ENCODE results near the gene KRTAP4-9.
"Not testable (repeated sequence)": the region's sequence is repeated elsewhere in the genome, so short reads cannot be mapped to it uniquely, and the experiment has no call there.

KRTAP4-9 gene

DNA sequence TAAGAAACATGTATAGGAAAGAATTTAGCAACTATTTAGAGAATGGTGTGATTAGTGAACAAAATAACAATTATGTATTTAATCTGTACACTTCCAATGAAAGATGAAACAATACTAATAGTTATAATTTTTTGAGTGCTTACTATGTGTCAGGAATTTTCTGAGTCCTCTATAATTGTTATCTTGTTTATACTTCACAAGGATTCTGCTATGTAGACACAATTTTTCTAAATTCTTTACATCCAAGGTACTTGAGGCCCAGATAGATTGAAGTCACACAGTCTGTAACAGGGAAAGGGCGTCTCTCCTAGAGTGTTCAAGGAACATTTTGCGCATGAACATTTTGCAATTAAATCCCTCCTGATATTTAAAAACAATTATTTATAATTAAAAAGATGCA lies 19.9 kb downstream of the KRTAP4-9 start:
- peaks cover 0 to 3% (median 0%) of the 10 kb centered on the region in 5 donors for H3K27me3 ChIP-seq (ENCODE audit: control insufficient read depth in 5 of 5, insufficient read depth in 4 of 5, low read length in 5 of 5)
- H3K27ac ChIP-seq (ENCODE audit: low read depth, low read length): no peak overlapping the region
- no peaks in the 10 kb centered on the region for H3K36me3 ChIP-seq (ENCODE audit: control insufficient read depth in 5 of 5, insufficient read depth in 5 of 5, low read length in 5 of 5)
- H3K9me3 ChIP-seq (ENCODE audit: control insufficient read depth in 5 of 5, low read length in 5 of 5): peaks cover 0 to 3% (median 0%) of the 10 kb centered on the region in 5 donors
- peaks cover 0 to 3% (median 0%) of the 10 kb centered on the region in 5 donors for H3K4me1 ChIP-seq (ENCODE audit: control insufficient read depth in 5 of 5, insufficient read depth in 5 of 5, low read length in 5 of 5)
- no peak overlapping the region for H3K4me3 ChIP-seq (ENCODE audit: low read depth in 1 of 5, low read length in 5 of 5)
- H3K9ac ChIP-seq (ENCODE audit: low read length in 5 of 5): no peak overlapping the region

GRCh38 chr17:41126412-41126811 lies 21.2 kb downstream of the KRTAP4-9 start:
- H3K27ac ChIP-seq (ENCODE audit: low read depth, low read length): no peak overlapping the region
- peaks cover 0 to 3% (median 0%) of the 10 kb centered on the region in 5 donors for H3K27me3 ChIP-seq (ENCODE audit: control insufficient read depth in 5 of 5, insufficient read depth in 4 of 5, low read length in 5 of 5)
- H3K9me3 ChIP-seq (ENCODE audit: control insufficient read depth in 5 of 5, low read length in 5 of 5): peaks cover 0 to 3% (median 0%) of the 10 kb centered on the region in 5 donors
- no peak overlapping the region for H3K9ac ChIP-seq (ENCODE audit: low read length in 5 of 5)
- no peaks in the 10 kb centered on the region for H3K4me1 ChIP-seq (ENCODE audit: control insufficient read depth in 5 of 5, insufficient read depth in 5 of 5, low read length in 5 of 5)
- no peaks in the 10 kb centered on the region for H3K36me3 ChIP-seq (ENCODE audit: control insufficient read depth in 5 of 5, insufficient read depth in 5 of 5, low read length in 5 of 5)
- H3K4me3 ChIP-seq (ENCODE audit: low read depth in 1 of 5, low read length in 5 of 5): no peak overlapping the region

DNA sequence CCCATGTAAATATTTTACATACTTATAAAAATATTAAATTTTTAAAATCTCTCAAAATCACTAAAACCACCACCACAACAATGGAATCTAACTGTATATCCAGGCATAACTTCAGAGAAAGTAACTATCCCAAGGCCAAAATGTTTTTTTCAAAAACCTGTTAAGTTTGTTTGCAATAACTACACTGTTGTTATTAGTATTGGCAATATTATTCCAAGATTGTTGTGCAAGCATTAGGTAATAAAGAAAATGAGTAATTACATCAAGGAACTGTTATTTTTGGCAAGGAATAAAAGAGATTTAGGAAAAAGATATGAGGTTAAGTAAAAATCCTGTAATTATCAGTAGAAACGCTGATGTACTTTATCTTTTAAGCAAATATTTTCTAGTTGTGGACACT lies 22.2 kb downstream of the KRTAP4-9 start:
- Histone ChIP-seq H3K9me3 (ENCODE audit: control insufficient read depth in 5 of 5, low read length in 5 of 5) (peaks cover 0 to under 1% (median 0%) of the 10 kb centered on the region in 5 donors), H3K27me3 (ENCODE audit: control insufficient read depth in 5 of 5, insufficient read depth in 4 of 5, low read length in 5 of 5) (no peaks in the 10 kb centered on the region), H3K36me3 (ENCODE audit: control insufficient read depth in 5 of 5, insufficient read depth in 5 of 5, low read length in 5 of 5) (no peaks in the 10 kb centered on the region), H3K4me1 (ENCODE audit: control insufficient read depth in 5 of 5, insufficient read depth in 5 of 5, low read length in 5 of 5) (no peaks in the 10 kb centered on the region), H3K27ac (ENCODE audit: low read depth, low read length) (no peak overlapping the region), H3K9ac (ENCODE audit: low read length in 5 of 5) (no peak overlapping the region), H3K4me3 (ENCODE audit: low read depth in 1 of 5, low read length in 5 of 5) (no peak overlapping the region)

- no peaks in the 10 kb centered on the region for H3K36me3 ChIP-seq (ENCODE audit: control insufficient read depth in 5 of 5, insufficient read depth in 5 of 5, low read length in 5 of 5)
- H3K4me1 ChIP-seq (ENCODE audit: control insufficient read depth in 5 of 5, insufficient read depth in 5 of 5, low read length in 5 of 5): no peaks in the 10 kb centered on the region
- H3K9ac ChIP-seq (ENCODE audit: low read length in 5 of 5): no peak overlapping the region
- H3K4me3 ChIP-seq (ENCODE audit: low read depth in 1 of 5, low read length in 5 of 5): no peak overlapping the region
- H3K27ac ChIP-seq (ENCODE audit: low read depth, low read length): no peak overlapping the region
- no peaks in the 10 kb centered on the region for H3K9me3 ChIP-seq (ENCODE audit: control insufficient read depth in 5 of 5, low read length in 5 of 5)
- no peaks in the 10 kb centered on the region for H3K27me3 ChIP-seq (ENCODE audit: control insufficient read depth in 5 of 5, insufficient read depth in 4 of 5, low read length in 5 of 5)
Observed at GRCh38 chr17:41131979-41132378, 26.8 kb downstream of the KRTAP4-9 start.

DNA sequence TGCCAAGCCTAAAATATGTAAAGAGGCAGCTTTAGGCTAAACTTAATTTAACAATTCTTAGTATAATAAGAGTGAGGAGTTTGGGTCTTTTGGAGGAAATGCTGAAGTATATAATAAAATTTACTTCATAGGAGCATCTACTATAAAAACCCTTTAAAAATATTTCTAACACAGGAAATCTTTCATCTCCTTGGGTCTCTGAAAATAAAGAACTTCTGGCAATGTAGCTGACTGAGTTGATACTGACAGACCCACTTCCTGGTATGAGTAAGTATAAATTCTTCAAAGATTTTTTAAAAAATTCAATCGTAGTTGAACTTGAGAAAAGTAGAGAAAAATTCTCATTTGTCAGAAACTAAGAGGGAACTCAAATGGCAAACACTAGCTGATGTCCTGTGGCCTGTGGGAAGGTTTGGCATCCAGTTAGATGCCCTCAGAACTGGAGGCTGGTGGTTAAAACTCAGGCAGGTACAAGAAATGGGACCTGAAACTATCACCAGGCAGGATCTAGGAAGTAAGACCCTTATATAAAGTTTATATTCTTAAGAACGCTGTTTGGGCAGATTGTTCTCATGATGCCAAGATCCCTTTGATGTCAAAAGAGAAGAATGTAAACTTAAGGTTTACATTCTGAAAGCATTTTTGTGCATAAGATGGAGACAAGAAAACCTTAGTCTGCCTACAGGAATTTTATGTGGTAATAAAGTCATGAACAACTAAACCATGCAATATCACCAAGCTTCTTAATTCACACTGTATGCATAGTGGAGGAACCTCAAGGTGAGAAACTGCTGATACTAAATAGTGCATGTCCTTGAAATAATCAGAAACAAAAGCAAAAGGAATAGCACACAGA lies 28.9 kb downstream of the KRTAP4-9 start:
- Histone ChIP-seq H3K36me3 (ENCODE audit: control insufficient read depth in 5 of 5, insufficient read depth in 5 of 5, low read length in 5 of 5) (no peaks in the 10 kb centered on the region), H3K4me3 (ENCODE audit: low read depth in 1 of 5, low read length in 5 of 5) (no peak overlapping the region), H3K27ac (ENCODE audit: low read depth, low read length) (no peak overlapping the region), H3K9me3 (ENCODE audit: control insufficient read depth in 5 of 5, low read length in 5 of 5) (peaks cover 0 to 3% (median 0%) of the 10 kb centered on the region in 5 donors), H3K4me1 (ENCODE audit: control insufficient read depth in 5 of 5, insufficient read depth in 5 of 5, low read length in 5 of 5) (no peaks in the 10 kb centered on the region), H3K9ac (ENCODE audit: low read length in 5 of 5) (no peak overlapping the region), H3K27me3 (ENCODE audit: control insufficient read depth in 5 of 5, insufficient read depth in 4 of 5, low read length in 5 of 5) (no peaks in the 10 kb centered on the region)

DNA sequence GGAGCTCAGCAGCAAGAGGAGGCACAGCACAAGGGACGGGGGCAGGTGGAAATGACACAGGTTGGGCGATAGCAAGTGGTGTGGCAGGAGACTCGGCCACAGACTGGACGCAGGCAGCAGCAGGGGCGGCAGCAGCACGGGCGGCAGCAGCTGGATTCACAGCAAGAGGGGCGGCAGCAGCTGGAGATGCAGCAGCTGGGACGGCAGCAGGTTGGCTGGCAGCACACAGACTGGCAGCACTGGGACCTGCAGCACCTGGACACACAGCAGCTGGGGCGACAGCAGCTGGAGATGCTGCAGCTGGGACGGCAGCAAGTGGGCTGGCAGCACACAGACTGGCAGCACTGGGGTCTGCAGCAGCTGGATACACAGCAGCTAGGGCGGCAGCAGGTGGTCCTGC lies 34.7 kb downstream of the KRTAP4-9 start:
- H3K36me3 ChIP-seq (ENCODE audit: control insufficient read depth in 5 of 5, insufficient read depth in 5 of 5, low read length in 5 of 5); H3K9ac ChIP-seq (ENCODE audit: low read length in 5 of 5): not testable (repeated sequence)
- H3K9me3 ChIP-seq (ENCODE audit: control insufficient read depth in 5 of 5, low read length in 5 of 5): peaks cover 3 to 21% (median 14%) of the 10 kb centered on the region in 5 donors

GRCh38 chr17:41140360-41141131 lies 35.4 kb downstream of the KRTAP4-9 start, which contains the start of gene KRTAP4-6:
TSS of gene KRTAP4-6 (minus strand) at chr17:41140544. CDS start at chr17:41140487, 57 bp downstream.
- Histone ChIP-seq H3K36me3 (ENCODE audit: control insufficient read depth in 5 of 5, insufficient read depth in 5 of 5, low read length in 5 of 5) (no peaks in the 10 kb centered on the region), H3K4me1 (ENCODE audit: control insufficient read depth in 5 of 5, insufficient read depth in 5 of 5, low read length in 5 of 5) (no peaks in the 10 kb centered on the region), H3K4me3 (ENCODE audit: low read depth in 1 of 5, low read length in 5 of 5) (no peak within 1 kb of the TSS), H3K9me3 (ENCODE audit: control insufficient read depth in 5 of 5, low read length in 5 of 5) (peaks cover 3 to 21% (median 14%) of the 10 kb centered on the region in 5 donors), H3K9ac (ENCODE audit: low read length in 5 of 5) (no peak within 1 kb of the TSS), H3K27me3 (ENCODE audit: control insufficient read depth in 5 of 5, insufficient read depth in 4 of 5, low read length in 5 of 5) (peaks cover 0 to 4% (median 0%) of the 10 kb centered on the region in 5 donors), H3K27ac (ENCODE audit: low read depth, low read length) (no peak within 1 kb of the TSS)

More for the DNA sequence above, 34.7 kb downstream of the KRTAP4-9 start:
- not testable (repeated sequence) for H3K4me1 ChIP-seq (ENCODE audit: control insufficient read depth in 5 of 5, insufficient read depth in 5 of 5, low read length in 5 of 5); H3K27ac ChIP-seq (ENCODE audit: low read depth, low read length); H3K27me3 ChIP-seq (ENCODE audit: control insufficient read depth in 5 of 5, insufficient read depth in 4 of 5, low read length in 5 of 5); H3K4me3 ChIP-seq (ENCODE audit: low read depth in 1 of 5, low read length in 5 of 5)

DNA sequence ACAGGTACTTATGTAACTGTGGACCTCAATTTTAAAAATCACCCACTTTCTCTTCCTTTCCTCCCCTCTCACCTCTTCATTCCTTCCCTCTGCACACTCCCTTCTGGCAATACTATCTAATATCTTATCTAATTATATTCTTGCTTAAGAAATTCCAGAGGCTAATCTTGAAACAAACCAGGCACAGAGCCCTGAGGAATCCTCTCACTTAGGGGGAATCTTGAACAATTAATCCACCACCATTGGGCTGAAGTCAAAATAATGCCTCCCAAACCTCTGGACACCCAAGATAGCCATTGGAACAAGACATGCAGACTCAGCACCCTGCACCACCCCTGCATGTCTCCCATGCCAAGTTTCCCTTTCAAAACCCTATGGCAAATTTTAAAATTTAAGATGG lies 36.2 kb downstream of the KRTAP4-9 start:
- no peak overlapping the region for H3K27ac ChIP-seq (ENCODE audit: low read depth, low read length)
- H3K9ac ChIP-seq (ENCODE audit: low read length in 5 of 5): no peak overlapping the region
- peaks cover 0 to 4% (median 0%) of the 10 kb centered on the region in 5 donors for H3K27me3 ChIP-seq (ENCODE audit: control insufficient read depth in 5 of 5, insufficient read depth in 4 of 5, low read length in 5 of 5)
- H3K4me3 ChIP-seq (ENCODE audit: low read depth in 1 of 5, low read length in 5 of 5): no peak overlapping the region
- H3K36me3 ChIP-seq (ENCODE audit: control insufficient read depth in 5 of 5, insufficient read depth in 5 of 5, low read length in 5 of 5): no peaks in the 10 kb centered on the region
- peaks cover 3 to 21% (median 14%) of the 10 kb centered on the region in 5 donors for H3K9me3 ChIP-seq (ENCODE audit: control insufficient read depth in 5 of 5, low read length in 5 of 5)
- no peaks in the 10 kb centered on the region for H3K4me1 ChIP-seq (ENCODE audit: control insufficient read depth in 5 of 5, insufficient read depth in 5 of 5, low read length in 5 of 5)

- H3K27ac ChIP-seq (ENCODE audit: low read depth, low read length): no peak overlapping the region
- no peaks in the 10 kb centered on the region for H3K4me1 ChIP-seq (ENCODE audit: control insufficient read depth in 5 of 5, insufficient read depth in 5 of 5, low read length in 5 of 5)
- H3K9me3 ChIP-seq (ENCODE audit: control insufficient read depth in 5 of 5, low read length in 5 of 5): peaks cover 3 to 18% (median 11%) of the 10 kb centered on the region in 5 donors
- no peak overlapping the region for H3K9ac ChIP-seq (ENCODE audit: low read length in 5 of 5)
- no peak overlapping the region for H3K4me3 ChIP-seq (ENCODE audit: low read depth in 1 of 5, low read length in 5 of 5)
- peaks cover 0 to 4% (median 0%) of the 10 kb centered on the region in 5 donors for H3K27me3 ChIP-seq (ENCODE audit: control insufficient read depth in 5 of 5, insufficient read depth in 4 of 5, low read length in 5 of 5)
- H3K36me3 ChIP-seq (ENCODE audit: control insufficient read depth in 5 of 5, insufficient read depth in 5 of 5, low read length in 5 of 5): no peaks in the 10 kb centered on the region
Observed at GRCh38 chr17:41144846-41145245, 39.7 kb downstream of the KRTAP4-9 start.

DNA sequence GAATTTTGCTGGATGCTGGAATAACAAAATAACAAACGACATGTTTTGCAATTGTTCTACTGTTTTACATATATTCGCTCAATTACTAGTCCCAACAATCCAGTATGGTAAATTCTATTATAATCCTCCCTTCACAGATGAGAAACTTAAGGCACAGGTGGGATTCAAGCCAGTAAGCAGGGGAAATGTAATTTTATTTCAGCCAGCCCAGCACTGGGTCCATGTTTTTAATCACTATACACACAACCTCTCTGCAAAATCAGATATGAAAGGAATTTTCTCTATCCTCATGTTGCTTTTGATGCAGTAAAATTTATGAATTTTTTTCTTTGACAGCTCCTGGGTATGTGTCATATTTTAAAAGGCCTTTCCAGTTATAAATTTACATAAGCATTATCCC lies 40.1 kb downstream of the KRTAP4-9 start:
- H3K27ac ChIP-seq (ENCODE audit: low read depth, low read length): no peak overlapping the region
- H3K9me3 ChIP-seq (ENCODE audit: control insufficient read depth in 5 of 5, low read length in 5 of 5): peaks cover under 1 to 14% (median 8%) of the 10 kb centered on the region in 5 donors
- H3K4me1 ChIP-seq (ENCODE audit: control insufficient read depth in 5 of 5, insufficient read depth in 5 of 5, low read length in 5 of 5): no peaks in the 10 kb centered on the region
- H3K9ac ChIP-seq (ENCODE audit: low read length in 5 of 5): no peak overlapping the region
- no peak overlapping the region for H3K4me3 ChIP-seq (ENCODE audit: low read depth in 1 of 5, low read length in 5 of 5)
- H3K36me3 ChIP-seq (ENCODE audit: control insufficient read depth in 5 of 5, insufficient read depth in 5 of 5, low read length in 5 of 5): no peaks in the 10 kb centered on the region
- peaks cover 0 to 5% (median 0%) of the 10 kb centered on the region in 5 donors for H3K27me3 ChIP-seq (ENCODE audit: control insufficient read depth in 5 of 5, insufficient read depth in 4 of 5, low read length in 5 of 5)
